NCI-H774 (cell line): ENCODE results near the gene ANKS1B.

Experiments
- DNase-seq: peaks from one replicate; lab custom pipeline; 2025; lab: John Stamatoyannopoulos, UW

The ANKS1B gene

GRCh38 chr12:98725476-98726247, 1259.1 kb downstream of the ANKS1B start:
- peak; percentile 14 for DNase-seq

GRCh38 chr12:98724384-98725155, 1260.2 kb downstream of the ANKS1B start:
- no peak for DNase-seq

GRCh38 chr12:98721204-98721702, 1263.5 kb downstream of the ANKS1B start:
- no peak for DNase-seq

- DNase-seq = no peak
These were observed 1264.9 kb downstream of the ANKS1B start for GRCh38 chr12:98719515-98720504.

DNA sequence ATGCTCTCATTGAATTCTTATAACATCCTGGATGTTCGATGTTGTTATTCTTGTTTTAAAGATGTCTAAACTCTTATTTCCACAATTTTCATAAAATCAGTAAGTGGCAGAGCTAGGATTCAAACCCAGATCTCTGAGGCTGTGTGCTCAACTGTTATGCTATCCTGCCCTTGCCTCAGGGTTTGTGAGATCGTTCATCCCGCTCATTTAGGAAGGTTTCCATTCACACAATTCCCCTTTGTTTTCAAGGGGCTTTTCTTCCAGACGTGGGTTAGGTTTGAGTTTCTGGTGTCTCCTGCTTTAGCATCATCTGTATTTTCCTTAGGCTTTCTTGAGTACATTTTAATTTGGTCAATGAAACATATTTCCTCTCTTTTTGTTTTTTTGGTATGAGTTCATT, 1270.3 kb downstream of the ANKS1B start:
- DNase-seq = no peak

GRCh38 chr12:98709022-98709421, 1275.7 kb downstream of the ANKS1B start:
- no peak for DNase-seq

DNA sequence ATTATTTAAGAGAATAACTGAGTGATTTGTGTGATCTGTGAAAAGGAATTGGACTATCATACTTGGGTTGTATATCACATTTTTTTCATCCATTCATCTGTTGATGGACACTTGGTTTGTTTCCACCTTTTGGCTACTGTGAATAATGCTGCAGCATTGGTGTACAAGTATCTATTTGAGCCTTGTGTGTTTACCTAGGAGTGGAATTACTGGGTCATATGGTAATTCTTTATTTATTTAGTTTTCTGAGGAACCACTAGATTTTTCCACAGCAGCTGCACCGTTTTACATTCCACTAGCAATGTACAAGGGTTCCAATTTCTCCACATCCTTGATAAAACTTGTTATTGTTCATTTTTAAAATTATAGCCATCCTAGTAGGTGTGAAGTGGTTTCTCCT, 1283.6 kb downstream of the ANKS1B start:
- DNase-seq = no peak

- no peak for DNase-seq
These were observed 1285.2 kb downstream of the ANKS1B start for GRCh38 chr12:98699586-98699985.

DNA sequence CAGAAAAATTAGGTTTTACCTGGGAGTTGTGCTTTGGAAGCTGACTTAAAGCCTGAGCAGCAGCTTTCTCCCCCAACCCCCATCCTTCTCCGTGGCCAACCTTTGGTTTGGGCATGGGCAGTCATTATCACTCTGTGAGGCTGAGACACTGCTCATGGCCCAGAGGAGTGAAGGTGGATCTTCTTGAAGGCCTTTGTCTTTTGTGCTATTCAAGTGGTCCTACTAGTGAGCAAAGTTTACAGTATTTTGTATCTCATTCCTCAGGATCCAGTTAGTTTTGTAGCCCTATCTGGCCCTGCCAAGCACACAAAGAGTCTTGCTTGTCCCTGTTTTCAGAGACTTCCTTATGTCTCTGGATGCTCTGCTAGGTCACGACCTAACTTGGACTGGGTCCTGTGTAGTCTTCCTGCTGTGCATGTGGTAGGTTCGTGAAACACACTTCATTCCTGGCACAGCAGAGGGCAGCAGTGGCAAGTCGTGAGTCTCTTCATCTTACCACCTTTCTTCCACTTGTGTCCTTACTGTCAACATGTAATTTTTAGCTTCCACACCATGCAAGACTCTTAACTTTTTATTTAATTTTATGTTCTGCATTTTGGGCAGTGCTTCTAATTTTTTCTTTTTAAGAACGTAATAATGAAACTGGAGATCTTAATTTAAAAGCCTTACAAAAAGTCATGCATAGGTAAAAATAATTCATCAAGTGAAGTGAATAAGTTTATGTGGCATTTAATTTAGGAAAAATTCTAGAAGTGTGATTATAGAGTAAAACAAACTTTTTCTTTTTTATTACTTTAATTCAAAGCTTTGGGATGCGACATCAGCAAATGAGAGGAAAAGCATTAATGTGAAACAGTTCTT, 1285.9 kb downstream of the ANKS1B start:
- no peak for DNase-seq

DNA sequence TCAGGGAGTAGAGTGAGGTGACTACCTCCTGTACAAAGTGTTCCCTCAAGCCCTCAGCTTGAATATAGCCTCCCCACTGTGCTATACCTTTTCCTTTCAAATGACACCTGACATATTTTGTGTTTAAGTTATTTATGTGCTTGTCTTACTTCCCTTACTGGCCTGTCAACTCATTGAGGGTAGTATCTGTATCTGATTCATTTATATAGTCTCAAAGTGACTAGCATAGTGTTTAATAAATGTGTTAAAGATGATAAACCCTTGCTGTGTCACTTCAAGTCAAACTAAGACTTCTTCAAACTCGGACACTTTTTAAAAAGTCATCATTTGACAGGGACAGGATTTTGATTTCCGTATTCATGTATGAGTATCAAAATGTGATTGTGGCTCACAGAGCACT, 1287.5 kb downstream of the ANKS1B start:
- no peak for DNase-seq

- DNase-seq = no peak
These were observed 1288.6 kb downstream of the ANKS1B start for GRCh38 chr12:98696036-98696646.

DNA sequence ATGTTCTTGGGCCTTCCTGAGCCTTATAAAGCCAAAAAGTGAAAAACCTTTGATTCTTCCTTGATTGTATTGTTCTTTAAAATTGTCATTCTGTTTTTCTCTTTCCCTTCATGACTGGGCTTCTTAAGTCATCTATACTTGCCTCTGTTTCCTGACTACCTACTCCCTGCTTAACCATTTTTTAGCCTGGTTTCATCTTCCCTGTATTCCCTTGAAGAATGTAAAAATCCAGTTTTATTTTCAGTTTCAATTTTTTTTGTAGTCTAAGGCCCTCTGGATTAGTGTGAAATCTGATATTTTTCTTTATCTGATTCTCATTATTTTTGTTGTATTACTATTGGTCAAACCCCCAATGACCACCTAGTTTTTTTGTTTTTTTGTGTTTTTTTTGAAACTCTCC, 1293.4 kb downstream of the ANKS1B start:
- no peak for DNase-seq

- DNase-seq = no peak
These were observed 1298.1 kb downstream of the ANKS1B start for GRCh38 chr12:98686603-98687002.
